ENCODE results near the gene RTN4R. TPM values are rescaled to one million over a fixed set of nuclear protein-coding genes. Genes with fewer than 3 reads are reported as not detected.

The RTN4R gene
- total RNA-seq, 4 donors from 2014 or later: 0.64 to 22.8 (median 3.0) TPM; not detected in 1

GRCh38 chr22:20192293-20192971 is 75.7 kb downstream of the RTN4R start:
- Histone ChIP-seq H3K27ac (no peak overlapping the region), H3K4me1 (no peaks in the 10 kb centered on the region), H3K4me3 (no peak overlapping the region), H3K27me3 (no peaks in the 10 kb centered on the region), H3K9me3 (no peaks in the 10 kb centered on the region), H3K36me3 (no peaks in the 10 kb centered on the region)
- 94% methylated on average over 10 of the region's 10 CpGs; no CpG with 5 or more reads in 1 of the 2 donors for WGBS, 2 donors (ENCODE audit: low coverage in 1 of 2)
- no peak for DNase-seq
- in situ Hi-C loops (cut with MboI; ENCODE audit: low pct_ligation_motif_present in 1 of 4, low pct_unique_long_range_greater_than_20kb in 1 of 4, low sequenced_read_pairs in 3 of 4): no loop called here
- TF ChIP-seq EP300 (IDR thresholded peaks at IDR 0.05; ENCODE audit: low read depth): no peak
- TF ChIP-seq POLR2AphosphoS5 (IDR thresholded peaks at IDR 0.05): no peak
- TF ChIP-seq POLR2A (IDR thresholded peaks at IDR 0.05): no peak
- no peak for TF ChIP-seq CTCF (IDR thresholded peaks at IDR 0.05)
- intact Hi-C loops (cut with DNase I; ENCODE audit: low total_unique reads): no loop called here

GRCh38 chr22:20191803-20192202 is 76.3 kb downstream of the RTN4R start:
- WGBS, 2 donors (ENCODE audit: low coverage in 1 of 2): 66% methylated on average over 6 of the region's 8 CpGs; no CpG with 5 or more reads in 1 of the 2 donors
- Histone ChIP-seq H3K27ac (no peak overlapping the region), H3K4me1 (no peaks in the 10 kb centered on the region), H3K27me3 (no peaks in the 10 kb centered on the region), H3K36me3 (no peaks in the 10 kb centered on the region), H3K9me3 (no peaks in the 10 kb centered on the region), H3K4me3 (no peak overlapping the region)
- DNase-seq: no peak
- in situ Hi-C loops (cut with MboI; ENCODE audit: low pct_ligation_motif_present in 1 of 4, low pct_unique_long_range_greater_than_20kb in 1 of 4, low sequenced_read_pairs in 3 of 4): no loop called here
- TF ChIP-seq EP300 (IDR thresholded peaks at IDR 0.05; ENCODE audit: low read depth) (no peak), POLR2A (IDR thresholded peaks at IDR 0.05) (no peak), POLR2AphosphoS5 (IDR thresholded peaks at IDR 0.05) (no peak), CTCF (IDR thresholded peaks at IDR 0.05) (no peak)
- intact Hi-C loops (cut with DNase I; ENCODE audit: low total_unique reads): no loop called here

Small RNAs within 50 kb of the gene (small RNA-seq; reads per million reads assigned to genes)
- 0 to 0.56 (median 0) reads per million in 4 donors for gene MIR1286

Other genes with a start within 250 kb of the RTN4R start
- 100 to 1,000 TPM in 1 of 4 donors, 10 to 100 TPM in 3; 32.9 to 101 (median 50.6) TPM for gene TANGO2, start 247.2 kb downstream of the RTN4R start, total RNA-seq
- gene DGCR8, start 188.1 kb downstream of the RTN4R start, total RNA-seq: 100 to 1,000 TPM in 1 of 4 donors, 10 to 100 TPM in 3; 34.3 to 182 (median 64.7) TPM
- 100 to 1,000 TPM in 3 of 4 donors, 10 to 100 TPM in 1; 45.6 to 128 (median 106) TPM for gene RANBP1, start 152.2 kb downstream of the RTN4R start, total RNA-seq
- gene TRMT2A, start 151.1 kb downstream of the RTN4R start, total RNA-seq: 10 to 100 TPM; 38.6 to 77.4 (median 46.5) TPM
- gene ZDHHC8, start 136.5 kb downstream of the RTN4R start, total RNA-seq: 10 to 100 TPM; 14.7 to 56.5 (median 17.1) TPM
- under 1 TPM in 1 of 4 donors, not detected in 3; 0.41 TPM for gene CCDC188, start 117.3 kb downstream of the RTN4R start, total RNA-seq
- 10 to 100 TPM; 27.7 to 52.3 (median 36.9) TPM for gene DGCR6L, start 51.7 kb upstream of the RTN4R start, total RNA-seq
- gene ZNF74, start 125.8 kb upstream of the RTN4R start, total RNA-seq: 10 to 100 TPM in 1 of 4 donors, 1 to 10 TPM in 3; 1.9 to 11.5 (median 6.6) TPM
- 10 to 100 TPM in 1 of 4 donors, 1 to 10 TPM in 3; 3.4 to 15.9 (median 8.7) TPM for gene SCARF2, start 169.5 kb upstream of the RTN4R start, total RNA-seq
- gene KLHL22, start 227.5 kb upstream of the RTN4R start, total RNA-seq: 10 to 100 TPM; 12.7 to 75.9 (median 16.9) TPM
- gene MED15, start 239.3 kb upstream of the RTN4R start, total RNA-seq: 100 to 1,000 TPM in 2 of 4 donors, 10 to 100 TPM in 2; 70.3 to 211 (median 116) TPM